Measurements from ENCODE around the gene PGBD5. TPM values are rescaled to one million over a fixed set of nuclear protein-coding genes. Genes with fewer than 3 reads are reported as not detected.

PGBD5 gene
- total and polyA plus RNA-seq, 9 of the 15 experiments (the other 6 are each of a cell fraction or from before 2014, with no cell fraction given), result under 0.01 to 0.40 (median 0.10) TPM; not detected in 3

GRCh38 chr1:230381049-230381467, 45.1 kb downstream of the PGBD5 start:
- no peak overlapping the region for H3K9ac ChIP-seq (ENCODE audit: insufficient read depth in 1 of 2, low read depth in 2 of 2, low read length in 2 of 2)
- POLR2A ChIA-PET, result no interaction called here
- peaks cover 2 to 11% of the 10 kb centered on the region in 2 experiments; a peak in 4 of 5 replicates for H3K27me3 ChIP-seq (ENCODE audit: control insufficient read depth in 2 of 2, insufficient read depth in 2 of 2, low read length in 2 of 2)
- no peak overlapping the region for H3K4me3 ChIP-seq
- H3K27ac ChIP-seq (ENCODE audit: extremely low read depth, low read depth, low read length), result no peak overlapping the region
- H2AFZ ChIP-seq (ENCODE audit: low read depth, low read length), result no peak overlapping the region
- in situ Hi-C loops (cut with MboI) (no loop called here), intact Hi-C loops (cut with micrococcal nuclease) (no loop called here)
- no peaks in the 10 kb centered on the region for H3K9me1 ChIP-seq (ENCODE audit: control insufficient read depth, insufficient read depth, low read length)
- FAIRE-seq (no peak), ATAC-seq (no peak), DNase-seq (ENCODE audit: extremely low read depth in 1 of 4, low spot score in 3 of 4) (no peak)
- no TSS peak for BruUV-seq (replicated peaks)
- H3K4me1 ChIP-seq (replicated peaks in 1 of 2; ENCODE audit: control insufficient read depth in 2 of 2, insufficient read depth in 2 of 2, low read length in 2 of 2), result no peaks in the 10 kb centered on the region
- TF ChIP-seq TGIF2 (CRISPR knock-in tag; IDR thresholded peaks at IDR 0.05), result no peak
- TF ChIP-seq TAL1 (IDR thresholded peaks at IDR 0.05), result no peak
- TF ChIP-seq RCOR1 (IDR thresholded peaks at IDR 0.05; ENCODE audit: borderline replicate concordance in 1 of 2, low read depth in 2 of 2, low read length in 2 of 2), result no peak
- TF ChIP-seq ARHGAP35 (IDR thresholded peaks at IDR 0.05; ENCODE audit: partially characterized antibody), result no peak
- TF ChIP-seq ZNF239 (CRISPR knock-in tag; IDR thresholded peaks at IDR 0.05), result no peak
- no peak for TF ChIP-seq ZC3H8 (IDR thresholded peaks at IDR 0.05)
- no peak for TF ChIP-seq ZNF146 (CRISPR knock-in tag; IDR thresholded peaks at IDR 0.05; ENCODE audit: unreplicated experiment)
- no peak for TF ChIP-seq BCL6 (CRISPR knock-in tag; IDR thresholded peaks at IDR 0.05)
- TF ChIP-seq CREM (IDR thresholded peaks at IDR 0.05; ENCODE audit: low read depth), result no peak
- no peak for TF ChIP-seq TAF9B (IDR thresholded peaks at IDR 0.05; ENCODE audit: partially characterized antibody)
- TF ChIP-seq ZNF764 (CRISPR knock-in tag; IDR thresholded peaks at IDR 0.05; ENCODE audit: low read depth), result no peak
- TF ChIP-seq E2F5 (CRISPR knock-in tag; IDR thresholded peaks at IDR 0.05), result no peak
- no peak for TF ChIP-seq CUX1 (CRISPR knock-in tag; IDR thresholded peaks at IDR 0.05)
- TF ChIP-seq ZNF695 (CRISPR knock-in tag; IDR thresholded peaks at IDR 0.05), result no peak
- no peak for TF ChIP-seq SIRT6 (IDR thresholded peaks at IDR 0.05; ENCODE audit: low read depth, low read length)
- no peak for TF ChIP-seq PHTF2 (CRISPR knock-in tag; IDR thresholded peaks at IDR 0.05)
- H3K36me3 ChIP-seq (ENCODE audit: control insufficient read depth, insufficient read depth, low read length), result no peaks in the 10 kb centered on the region
- CTCF ChIA-PET (ENCODE audit: low intra/inter-chr PET ratio), result no interaction called here
- no peaks in the 10 kb centered on the region for H3K79me2 ChIP-seq (ENCODE audit: control insufficient read depth, insufficient read depth, low read length)
- H3K9me3 ChIP-seq (replicated peaks; ENCODE audit: control insufficient read depth, insufficient read depth, low read depth, low read length), result 0 out of 2 replicates have a peak, but pooled peaks cover 3% of the 10 kb centered on the region
- WGBS (ENCODE audit: insufficient coverage, low coverage, missing lambda C conversion rate), result 0% methylated on average over 5 of the region's 5 CpGs
- H3K4me2 ChIP-seq (ENCODE audit: insufficient read depth, low read length), result no peak overlapping the region
- H4K20me1 ChIP-seq (replicated peaks; ENCODE audit: control insufficient read depth, insufficient read depth, low read length), result no peaks in the 10 kb centered on the region

Measured in K562 (cell line).